Neuronal stem cell (in vitro differentiated cells): ENCODE measurements around the gene MYB.

Experiments
- DNase-seq: peaks from one replicate; pipeline ENCODE4 v3.0.0-alpha.2; 2013; ENCODE audit warnings: low spot score
- H2AFZ ChIP-seq: one replicate; pipeline ENCODE4 v1.6.1; 2013; ENCODE audit warnings: mild to moderate bottlenecking, low read length, inconsistent platforms
- H2AK5ac ChIP-seq: 2 replicates; pipeline ENCODE4 v1.6.1; 2013; ENCODE audit warnings: low read depth, mild to moderate bottlenecking, inconsistent platforms, low read length, moderate library complexity, mixed read lengths
- H2BK120ac ChIP-seq: 2 replicates; pipeline ENCODE4 v1.6.1; 2013; ENCODE audit warnings: low read depth, mild to moderate bottlenecking, inconsistent platforms, low read length, moderate library complexity, mixed read lengths
- H2BK12ac ChIP-seq: one replicate; pipeline ENCODE4 v1.6.1; 2013; ENCODE audit warnings: low read length, inconsistent platforms
- H2BK15ac ChIP-seq: 2 replicates; pipeline ENCODE4 v1.6.1; 2013; ENCODE audit warnings: mild to moderate bottlenecking, low read length, inconsistent platforms, mixed read lengths
- H2BK5ac ChIP-seq: one replicate; pipeline ENCODE4 v1.6.1; 2013; ENCODE audit warnings: inconsistent platforms, mild to moderate bottlenecking, low read length, moderate library complexity
- H3K14ac ChIP-seq: one replicate; pipeline ENCODE4 v1.6.1; 2013; ENCODE audit warnings: low read length, inconsistent platforms
- H3K18ac ChIP-seq: 2 replicates; pipeline ENCODE4 v1.6.1; 2013; ENCODE audit warnings: low read length, inconsistent platforms
- H3K23ac ChIP-seq: 2 replicates; pipeline ENCODE4 v1.6.1; 2013; ENCODE audit warnings: low read depth, mild to moderate bottlenecking, mixed read lengths, low read length, inconsistent platforms; ENCODE audit not compliant: poor library complexity
- H3K27ac ChIP-seq: replicated peaks from 3 replicates; pipeline ENCODE4 v1.5.1; 2013; ENCODE audit warnings: low read length, inconsistent platforms
- H3K27me3 ChIP-seq, 3 experiments: 2 replicates each; pipeline ENCODE4 v1.6.1; 2013; ENCODE audit warnings: low read length in 3 of 3, mild to moderate bottlenecking in 2 of 3, inconsistent platforms in 1 of 3, low read depth in 1 of 3, mixed read lengths in 1 of 3, moderate library complexity in 1 of 3; ENCODE audit not compliant: control insufficient read depth in 3 of 3, insufficient read depth in 3 of 3
- H3K36me3 ChIP-seq, 2 donors: replicated peaks in 1 of 2; 2 replicates each; pipeline ENCODE4 v1.6.1; 2013; ENCODE audit warnings: low read length in 2 of 2; ENCODE audit not compliant: control insufficient read depth in 2 of 2, insufficient read depth in 2 of 2
- H3K4ac ChIP-seq: 2 replicates; pipeline ENCODE4 v1.6.1; 2013; ENCODE audit warnings: inconsistent platforms, mild to moderate bottlenecking, low read length, moderate library complexity
- H3K4me1 ChIP-seq, 2 donors: 1 replicate in 1 of 2; 2 replicates in 1 of 2; pipeline ENCODE4 v1.6.1; 2013; ENCODE audit warnings: low read length in 2 of 2, low read depth in 1 of 2; ENCODE audit not compliant: control insufficient read depth in 2 of 2, insufficient read depth in 1 of 2
- H3K4me2 ChIP-seq: one replicate; pipeline ENCODE4 v1.6.1; 2013; ENCODE audit warnings: mild to moderate bottlenecking, low read length, inconsistent platforms; ENCODE audit not compliant: insufficient read depth, poor library complexity, severe bottlenecking
- H3K4me3 ChIP-seq, 2 donors: 2 replicates each; pipeline ENCODE4 v1.5.1; 2013; ENCODE audit warnings: low read length in 2 of 2, mild to moderate bottlenecking in 2 of 2, inconsistent platforms in 1 of 2, moderate library complexity in 1 of 2
- H3K79me1 ChIP-seq: one replicate; pipeline ENCODE4 v1.6.1; 2013; ENCODE audit warnings: low read depth, mild to moderate bottlenecking, inconsistent platforms, low read length, moderate library complexity
- H3K9ac ChIP-seq: one replicate; pipeline ENCODE4 v1.6.1; 2013; ENCODE audit warnings: mild to moderate bottlenecking, low read depth, low read length, inconsistent platforms; ENCODE audit not compliant: poor library complexity
- H3K9me3 ChIP-seq, 2 donors: replicated peaks in 1 of 2; 2 replicates each; pipeline versions ENCODE3 to v1.6.1; 2013; ENCODE audit warnings: low read length in 2 of 2, mild to moderate bottlenecking in 2 of 2, inconsistent platforms in 1 of 2, low read depth in 1 of 2, mixed read lengths in 1 of 2, moderate library complexity in 1 of 2; ENCODE audit not compliant: control insufficient read depth in 2 of 2, insufficient read depth in 1 of 2
- H4K8ac ChIP-seq: one replicate; pipeline ENCODE4 v1.6.1; 2013; ENCODE audit warnings: low read depth, mild to moderate bottlenecking, inconsistent platforms, low read length, moderate library complexity
- H4K91ac ChIP-seq: one replicate; pipeline ENCODE4 v1.6.1; 2013; ENCODE audit warnings: low read length, low read depth, mild to moderate bottlenecking, inconsistent platforms; ENCODE audit not compliant: poor library complexity
- WGBS, 2 donors: extraction: QIAGEN DNeasy Blood & Tissue Kit; methylation state at CpG; one replicate each; pipeline ENCODE4 v1.1.7; 2013; ENCODE audit warnings: missing lambda C conversion rate in 2 of 2, mixed read lengths in 1 of 2; ENCODE audit not compliant: insufficient read length in 2 of 2, insufficient replicate concordance in 1 of 2; ENCODE audit errors: extremely low coverage in 2 of 2; 5-methylcytosine and 5-hydroxymethylcytosine counted together

The MYB gene

DNA sequence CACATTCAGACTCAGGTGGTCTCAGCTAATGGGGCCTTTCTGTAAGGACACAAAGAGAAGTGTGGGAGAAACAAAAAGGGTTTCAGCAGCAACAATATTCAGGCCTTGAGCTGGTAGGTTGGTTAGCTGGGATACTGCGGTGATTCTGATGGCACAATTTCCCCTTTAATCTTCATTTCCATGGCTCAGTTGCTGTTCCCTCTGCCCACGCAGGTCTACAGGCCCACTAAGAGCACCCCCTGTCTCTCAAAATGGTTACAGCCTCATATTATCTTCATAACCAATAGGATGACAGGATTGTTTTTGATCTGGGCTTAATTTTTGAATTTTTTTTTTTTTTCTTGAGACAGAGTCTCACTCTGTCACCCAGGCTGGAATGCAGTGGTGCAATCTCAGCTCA lies 48.9 kb downstream of the MYB start:
- H3K4me1 ChIP-seq, result no peaks in the 10 kb centered on the region
- no peak overlapping the region for H3K4ac ChIP-seq
- no peak overlapping the region for H2BK5ac ChIP-seq
- no peak overlapping the region for H3K4me3 ChIP-seq
- H4K91ac ChIP-seq, result no peak overlapping the region
- H3K27ac ChIP-seq, result no peak overlapping the region
- no peak overlapping the region for H2BK15ac ChIP-seq
- no peaks in the 10 kb centered on the region for H3K9me3 ChIP-seq
- no CpG with 5 or more reads among the region's 2 CpGs for WGBS, 2 donors
- no peak overlapping the region for H3K18ac ChIP-seq
- H2BK12ac ChIP-seq, result no peak overlapping the region
- no peak overlapping the region for H3K4me2 ChIP-seq
- no peak overlapping the region for H3K23ac ChIP-seq
- no peaks in the 10 kb centered on the region for H3K36me3 ChIP-seq
- H4K8ac ChIP-seq, result no peak overlapping the region
- DNase-seq, result no peak
- no peak overlapping the region for H3K14ac ChIP-seq
- H3K9ac ChIP-seq, result no peak overlapping the region
- no peak overlapping the region for H2AK5ac ChIP-seq
- no peaks in the 10 kb centered on the region for H3K79me1 ChIP-seq
- no peak overlapping the region for H2BK120ac ChIP-seq
- H3K27me3 ChIP-seq, result no peaks in the 10 kb centered on the region
- H2AFZ ChIP-seq, result no peak overlapping the region

GRCh38 chr6:135230711-135231468 lies 49.8 kb downstream of the MYB start:
- Histone ChIP-seq H3K18ac (no peak overlapping the region), H3K23ac (no peak overlapping the region), H3K9me3 (no peaks in the 10 kb centered on the region), H2AK5ac (no peak overlapping the region), H4K91ac (no peak overlapping the region), H3K27ac (no peak overlapping the region), H3K27me3 (no peaks in the 10 kb centered on the region), H3K4me3 (no peak overlapping the region), H3K9ac (no peak overlapping the region), H2BK15ac (no peak overlapping the region), H2BK120ac (no peak overlapping the region), H2BK5ac (no peak overlapping the region), H3K4me1 (no peaks in the 10 kb centered on the region), H3K79me1 (no peaks in the 10 kb centered on the region), H3K4ac (no peak overlapping the region), H2BK12ac (no peak overlapping the region), H3K4me2 (no peak overlapping the region), H3K36me3 (no peaks in the 10 kb centered on the region), H2AFZ (no peak overlapping the region), H4K8ac (no peak overlapping the region), H3K14ac (no peak overlapping the region)
- no peak for DNase-seq
- no CpG with 5 or more reads among the region's 3 CpGs for WGBS, 2 donors

DNA sequence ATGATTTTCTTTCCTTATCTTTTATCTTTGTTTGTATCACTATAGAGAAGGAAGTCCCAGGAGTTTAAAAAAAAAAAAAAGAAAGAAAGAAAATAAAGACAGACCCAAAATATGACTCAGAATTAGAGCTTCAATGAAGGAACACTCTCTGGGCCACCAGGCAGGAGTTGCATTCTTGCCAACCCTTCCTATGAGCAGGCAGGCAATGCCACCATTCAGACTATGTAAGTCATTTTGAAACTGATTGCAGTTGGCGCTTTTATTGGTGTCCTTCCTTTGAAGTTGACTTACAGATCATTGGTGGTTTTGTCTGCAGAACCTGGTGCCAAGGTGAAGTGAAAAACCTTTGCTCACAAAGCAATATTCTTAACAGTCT lies 50.3 kb downstream of the MYB start:
- DNase-seq, result no peak
- Histone ChIP-seq H3K4me3 (no peak overlapping the region), H3K18ac (no peak overlapping the region), H2AK5ac (no peak overlapping the region), H3K23ac (no peak overlapping the region), H3K9ac (no peak overlapping the region), H2BK5ac (no peak overlapping the region), H3K9me3 (no peaks in the 10 kb centered on the region), H3K36me3 (no peaks in the 10 kb centered on the region), H3K27ac (no peak overlapping the region), H3K4me2 (no peak overlapping the region), H3K4me1 (no peaks in the 10 kb centered on the region), H4K91ac (no peak overlapping the region), H2BK15ac (no peak overlapping the region), H3K4ac (no peak overlapping the region), H2AFZ (no peak overlapping the region), H4K8ac (no peak overlapping the region), H3K79me1 (no peaks in the 10 kb centered on the region), H3K14ac (no peak overlapping the region), H2BK120ac (no peak overlapping the region), H3K27me3 (no peaks in the 10 kb centered on the region), H2BK12ac (no peak overlapping the region)
- no CpG with 5 or more reads among the region's 1 CpG for WGBS, 2 donors

DNA sequence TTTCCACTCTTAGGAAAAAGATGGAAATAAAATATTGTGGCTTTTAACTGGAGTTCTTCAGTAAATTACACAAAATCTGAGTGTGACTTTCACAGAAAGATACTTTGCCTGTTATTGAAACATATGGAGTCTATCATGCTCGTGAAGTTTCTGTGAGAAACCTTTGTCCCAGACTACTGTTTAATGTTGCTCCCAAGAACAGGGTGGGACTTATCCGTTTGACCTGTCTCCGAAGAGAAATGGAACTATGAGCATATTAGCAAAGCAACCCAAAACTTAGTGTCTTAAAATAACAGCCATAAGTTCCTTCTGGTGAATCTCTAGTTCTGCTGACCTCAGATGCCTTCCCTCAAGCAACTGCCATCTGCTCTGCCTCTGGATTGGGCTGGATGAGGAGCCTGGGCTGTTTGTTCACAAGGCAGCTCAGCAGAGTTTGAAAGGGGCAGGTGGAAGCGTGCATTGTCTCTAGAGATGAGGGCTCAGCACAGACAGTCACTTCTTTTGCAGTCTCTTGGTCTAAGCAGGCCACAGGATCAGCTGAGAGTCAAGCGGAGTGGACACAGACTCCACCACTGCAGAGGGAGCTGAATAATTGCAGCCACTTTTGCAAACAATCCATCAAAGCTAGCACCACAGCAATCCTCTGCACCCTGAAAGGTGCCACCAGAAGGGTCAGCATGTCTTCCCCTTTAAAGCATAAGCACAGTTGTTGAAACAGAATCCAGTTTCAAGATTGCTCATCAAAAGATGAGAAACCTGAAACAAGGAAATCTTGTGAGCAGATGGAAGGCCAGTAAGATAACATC lies 52.8 kb downstream of the MYB start:
- no peak for DNase-seq

More for the DNA sequence above, 52.8 kb downstream of the MYB start:
- Histone ChIP-seq H2BK5ac (no peak overlapping the region), H2BK12ac (no peak overlapping the region), H2BK120ac (no peak overlapping the region), H3K4me3 (no peak overlapping the region), H3K27ac (no peak overlapping the region), H3K9ac (no peak overlapping the region), H3K23ac (no peak overlapping the region), H4K91ac (no peak overlapping the region), H3K9me3 (no peaks in the 10 kb centered on the region), H3K4ac (no peak overlapping the region), H2BK15ac (no peak overlapping the region), H3K4me1 (no peaks in the 10 kb centered on the region), H4K8ac (no peak overlapping the region), H3K14ac (no peak overlapping the region), H3K27me3 (no peaks in the 10 kb centered on the region), H3K79me1 (no peaks in the 10 kb centered on the region), H2AK5ac (no peak overlapping the region), H3K4me2 (no peak overlapping the region), H2AFZ (no peak overlapping the region), H3K36me3 (no peaks in the 10 kb centered on the region), H3K18ac (no peak overlapping the region)
- WGBS, 2 donors, result no CpG with 5 or more reads among the region's 5 CpGs
